IgD-negative memory B cell (primary cell): ENCODE data around the gene ABR. TPM values are rescaled to one million over a fixed set of nuclear protein-coding genes. Genes with fewer than 3 reads are reported as not detected.
"Not testable (repeated sequence)": the region's sequence is repeated elsewhere in the genome, so short reads cannot be mapped to it uniquely, and the experiment has no call there.

ENCODE experiments used
- H3K27ac Mint-ChIP-seq, 3 donors: one replicate each; pipeline ENCODE4 v1.8.0; 2020 to 2022; ENCODE audit warnings: mild to moderate bottlenecking in 3 of 3, mixed read lengths in 3 of 3, moderate library complexity in 1 of 3
- H3K27me3 Mint-ChIP-seq: one replicate; pipeline ENCODE4 v1.8.0; 2021; ENCODE audit warnings: mixed read lengths
- H3K36me3 Mint-ChIP-seq: one replicate; pipeline ENCODE4 v1.8.0; 2020; ENCODE audit warnings: mild to moderate bottlenecking, mixed read lengths
- H3K4me1 Mint-ChIP-seq, 3 donors: one replicate each; pipeline ENCODE4 v1.8.0; 2020 to 2022; ENCODE audit warnings: mixed read lengths in 3 of 3, mild to moderate bottlenecking in 1 of 3
- H3K4me3 Mint-ChIP-seq, 4 donors: one replicate each; pipeline ENCODE4 v1.8.0; 2020 to 2022; ENCODE audit warnings: mild to moderate bottlenecking in 4 of 4, mixed read lengths in 4 of 4, moderate library complexity in 3 of 4
- H3K9me3 Mint-ChIP-seq, 3 donors: one replicate each; pipeline ENCODE4 v1.8.0; 2020 to 2021; ENCODE audit warnings: mixed read lengths in 3 of 3, mild to moderate bottlenecking in 1 of 3
- polyA plus RNA-seq: library from polyadenylated mRNA; unstranded; fragments of 300-500 nt; fragmentation: Illumina TruSeq; gene quantifications from one replicate; pipeline ENCODE4 v1.2.3, GENCODE V29; 2021

The ABR gene
- polyA plus RNA-seq, 1 donor from 2014 or later = 19.2 TPM

DNA sequence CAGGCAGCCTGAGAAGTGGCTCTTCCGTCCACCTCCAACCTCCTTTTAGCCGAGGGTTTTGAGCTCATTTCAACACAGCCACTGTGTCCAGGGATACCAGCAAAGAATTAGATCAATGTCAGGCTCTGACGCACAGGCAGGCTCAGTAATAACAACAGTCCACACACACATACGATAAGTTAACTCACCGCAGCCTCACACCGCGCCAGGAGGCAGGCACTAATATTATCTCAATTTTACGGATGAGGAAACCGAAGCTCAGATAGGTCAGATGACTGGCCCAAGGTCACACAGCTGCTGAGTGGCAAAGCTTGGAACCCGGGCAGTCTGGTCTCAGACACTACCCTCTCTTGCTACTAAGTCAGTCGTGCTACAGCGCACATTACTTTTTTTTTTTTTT lies 22.9 kb downstream of the ABR start:
- no peak overlapping the region for H3K27ac Mint-ChIP-seq
- no peaks in the 10 kb centered on the region for H3K9me3 Mint-ChIP-seq
- peak overlapping the region in 1 of 4 donors; percentile 14 for H3K4me3 Mint-ChIP-seq
- H3K27me3 Mint-ChIP-seq = no peaks in the 10 kb centered on the region
- peaks cover 6% of the 10 kb centered on the region for H3K36me3 Mint-ChIP-seq
- peaks cover 4 to 9% (median 4%) of the 10 kb centered on the region in 3 donors for H3K4me1 Mint-ChIP-seq

DNA sequence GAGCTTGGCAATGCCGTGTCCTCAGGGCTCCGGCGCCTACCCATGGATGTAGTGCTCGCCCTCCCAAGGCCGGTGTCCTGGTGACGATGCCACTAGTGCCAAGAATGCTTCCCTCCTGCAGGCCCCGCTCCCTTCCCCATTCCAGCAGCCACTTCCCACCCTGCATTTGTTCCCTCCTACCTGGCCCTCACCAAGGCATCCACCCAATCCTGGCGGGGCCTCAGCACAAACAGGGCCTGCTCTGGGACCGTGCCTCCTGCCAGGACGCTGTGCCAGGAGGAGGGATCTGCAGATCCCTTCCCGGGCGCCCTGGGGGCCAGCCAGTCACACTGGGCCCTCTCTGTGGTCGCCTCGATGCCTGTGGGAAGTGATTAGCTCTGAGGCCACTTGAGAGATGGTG lies 25.1 kb downstream of the ABR start:
- Mint-ChIP-seq H3K36me3 (peaks cover 8% of the 10 kb centered on the region), H3K9me3 (no peaks in the 10 kb centered on the region), H3K27me3 (no peaks in the 10 kb centered on the region), H3K4me3 (no peak overlapping the region), H3K4me1 (peaks cover 0 to 6% (median 4%) of the 10 kb centered on the region in 3 donors), H3K27ac (no peak overlapping the region)

DNA sequence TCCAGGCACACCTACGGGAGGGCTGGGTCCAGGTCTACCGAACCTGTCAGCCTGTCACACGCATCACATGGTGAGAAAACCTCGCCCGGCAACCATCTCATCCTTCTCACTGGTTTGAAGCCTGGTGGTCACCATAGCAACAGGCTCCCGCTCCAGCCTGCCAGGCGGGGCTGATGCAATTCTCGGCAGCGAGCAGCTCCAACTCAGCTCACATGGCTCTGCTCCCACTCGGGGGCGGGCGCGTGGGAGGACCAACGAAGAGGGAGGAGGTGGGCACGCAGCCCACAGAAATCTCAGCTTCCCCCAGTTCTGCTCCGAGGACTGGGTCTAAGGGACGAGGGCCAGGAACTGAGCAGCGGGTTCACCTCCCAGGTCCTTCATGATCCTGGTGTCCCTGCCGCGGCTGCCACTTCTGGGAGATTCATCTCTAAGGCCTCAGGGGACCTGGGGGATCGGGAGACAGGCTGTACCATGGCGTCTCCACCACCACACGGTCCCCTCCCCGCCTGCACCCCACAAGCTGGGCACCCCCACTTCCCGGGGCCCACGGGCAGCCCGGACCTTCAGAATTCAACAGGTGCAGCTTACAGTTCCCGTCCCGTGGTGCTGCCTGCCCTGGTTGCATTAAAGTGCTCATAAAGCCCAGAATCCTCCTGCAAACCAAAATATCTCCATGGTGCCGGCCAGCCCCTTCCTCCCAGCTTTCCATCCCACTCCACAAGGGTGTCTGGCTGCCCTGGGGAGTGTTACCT lies 25.8 kb downstream of the ABR start:
- no peak overlapping the region for H3K27ac Mint-ChIP-seq

DNA sequence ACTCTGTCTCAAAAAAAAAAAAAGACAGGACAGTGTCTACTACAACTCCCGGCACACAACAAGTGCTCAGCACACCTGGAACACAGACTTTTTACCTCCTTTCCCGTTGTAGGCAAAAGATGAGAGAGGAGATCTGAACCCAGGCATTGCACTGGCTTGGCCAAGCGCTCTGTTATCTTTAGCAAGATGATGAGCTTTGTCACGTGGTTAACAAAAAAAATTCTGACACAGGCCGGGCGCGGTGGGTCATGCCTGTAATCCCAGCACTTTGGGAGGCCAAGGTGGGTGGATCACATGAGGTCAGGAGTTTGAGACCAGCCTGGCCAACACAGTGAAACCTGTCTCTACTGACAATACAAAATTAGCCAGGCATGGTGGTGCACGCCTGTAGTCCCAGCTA lies 27.2 kb downstream of the ABR start:
- H3K27ac Mint-ChIP-seq, H3K9me3 Mint-ChIP-seq, H3K4me1 Mint-ChIP-seq, H3K36me3 Mint-ChIP-seq, H3K4me3 Mint-ChIP-seq, H3K27me3 Mint-ChIP-seq: not testable (repeated sequence)

More for the DNA sequence above, 25.8 kb downstream of the ABR start:
- peak overlapping the region in 1 of 4 donors; percentile 52 for H3K4me3 Mint-ChIP-seq
- peaks cover 8% of the 10 kb centered on the region for H3K36me3 Mint-ChIP-seq
- no peaks in the 10 kb centered on the region for H3K9me3 Mint-ChIP-seq
- H3K27me3 Mint-ChIP-seq = no peaks in the 10 kb centered on the region
- peaks cover 0 to 6% (median 4%) of the 10 kb centered on the region in 3 donors for H3K4me1 Mint-ChIP-seq

DNA sequence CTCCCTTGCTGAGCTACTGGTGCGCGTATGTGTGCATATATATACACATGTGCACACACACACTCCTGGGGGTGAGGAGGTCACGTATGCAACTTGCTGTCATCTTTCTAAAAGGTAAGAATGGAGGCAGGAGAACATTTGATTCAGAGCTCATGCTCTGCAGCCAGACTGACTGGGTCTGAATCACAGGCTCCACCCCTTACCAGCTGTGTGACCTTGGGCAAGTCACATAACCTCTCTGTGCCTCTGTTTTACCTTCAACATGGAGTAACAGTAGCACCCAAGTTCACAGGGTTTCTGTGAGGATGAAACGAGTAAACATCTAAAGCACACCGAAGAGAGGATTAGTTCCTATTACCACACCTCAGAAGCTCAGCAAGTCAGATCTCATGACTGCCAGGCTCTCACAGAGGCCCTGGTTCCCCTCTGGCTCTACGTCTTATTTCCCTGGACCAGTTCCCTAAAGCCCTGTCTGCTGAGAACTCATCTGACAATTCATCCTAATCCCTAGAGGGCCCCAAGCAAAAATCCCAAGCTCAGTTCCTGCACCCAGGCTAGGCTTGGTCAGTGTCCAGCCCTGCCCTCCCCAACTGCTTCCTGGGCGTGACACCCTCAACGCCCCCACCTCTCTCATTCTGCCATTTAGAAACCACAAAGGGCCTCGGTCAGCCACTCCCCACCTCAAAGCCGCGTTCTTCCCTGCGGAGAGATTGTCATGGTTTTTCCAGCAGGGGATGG lies 28.7 kb downstream of the ABR start:
- H3K36me3 Mint-ChIP-seq = peaks cover 6% of the 10 kb centered on the region
- H3K27me3 Mint-ChIP-seq = no peaks in the 10 kb centered on the region
- peak overlapping the region in 1 of 3 donors; percentile 86 for H3K27ac Mint-ChIP-seq
- peak overlapping the region in 1 of 4 donors; percentile 63 for H3K4me3 Mint-ChIP-seq
- H3K4me1 Mint-ChIP-seq = peaks cover 2 to 8% (median 4%) of the 10 kb centered on the region in 3 donors
- H3K9me3 Mint-ChIP-seq = no peaks in the 10 kb centered on the region

DNA sequence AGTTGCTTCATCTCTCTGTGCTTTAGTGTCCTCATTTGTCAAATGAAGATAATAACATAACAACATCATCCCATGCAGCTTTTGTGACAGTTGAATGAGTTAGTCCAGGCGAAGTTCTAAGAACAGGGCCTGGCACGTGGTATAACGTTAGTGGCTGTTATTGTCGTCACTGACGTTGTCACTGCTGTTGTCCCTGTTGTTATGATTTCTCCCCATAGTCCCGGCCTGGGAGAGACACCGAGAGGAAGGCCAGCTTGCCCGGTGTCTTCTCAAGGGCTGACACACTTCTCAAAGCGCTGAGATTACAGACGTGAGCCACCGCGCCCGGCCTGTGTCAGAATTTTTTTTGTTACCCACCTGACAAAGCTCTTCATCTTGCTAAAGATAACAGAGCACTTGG lies 29.9 kb downstream of the ABR start:
- Mint-ChIP-seq H3K36me3 (peaks cover 4% of the 10 kb centered on the region), H3K27me3 (no peaks in the 10 kb centered on the region), H3K4me1 (peaks cover 0 to 6% (median 2%) of the 10 kb centered on the region in 3 donors), H3K4me3 (no peak overlapping the region), H3K27ac (no peak overlapping the region), H3K9me3 (no peaks in the 10 kb centered on the region)

DNA sequence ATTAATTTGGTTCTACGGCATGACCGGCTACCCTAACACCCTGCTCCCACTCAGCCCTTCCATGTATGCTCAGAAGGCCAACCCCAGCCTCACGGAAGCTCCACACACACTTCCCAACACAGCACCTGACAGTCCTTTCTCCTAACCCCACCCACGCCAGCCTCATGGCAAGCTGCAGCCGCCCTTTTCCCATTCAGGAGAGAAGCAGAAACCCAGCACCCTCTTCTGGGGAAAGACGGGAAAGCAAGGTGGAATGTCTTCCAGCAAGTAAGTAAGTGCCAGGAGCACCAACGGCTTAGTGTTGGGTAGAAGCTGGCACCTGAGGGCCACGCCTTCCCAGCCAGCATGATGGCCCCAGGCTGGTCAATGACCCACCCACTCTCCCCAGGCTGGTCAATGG lies 32.1 kb downstream of the ABR start:
- peaks cover 0 to 6% (median 2%) of the 10 kb centered on the region in 3 donors for H3K4me1 Mint-ChIP-seq
- no peaks in the 10 kb centered on the region for H3K27me3 Mint-ChIP-seq
- H3K4me3 Mint-ChIP-seq = no peak overlapping the region
- peak overlapping the region in 1 of 3 donors; percentile 43 for H3K27ac Mint-ChIP-seq
- H3K36me3 Mint-ChIP-seq = peaks cover 4% of the 10 kb centered on the region
- H3K9me3 Mint-ChIP-seq = no peaks in the 10 kb centered on the region

DNA sequence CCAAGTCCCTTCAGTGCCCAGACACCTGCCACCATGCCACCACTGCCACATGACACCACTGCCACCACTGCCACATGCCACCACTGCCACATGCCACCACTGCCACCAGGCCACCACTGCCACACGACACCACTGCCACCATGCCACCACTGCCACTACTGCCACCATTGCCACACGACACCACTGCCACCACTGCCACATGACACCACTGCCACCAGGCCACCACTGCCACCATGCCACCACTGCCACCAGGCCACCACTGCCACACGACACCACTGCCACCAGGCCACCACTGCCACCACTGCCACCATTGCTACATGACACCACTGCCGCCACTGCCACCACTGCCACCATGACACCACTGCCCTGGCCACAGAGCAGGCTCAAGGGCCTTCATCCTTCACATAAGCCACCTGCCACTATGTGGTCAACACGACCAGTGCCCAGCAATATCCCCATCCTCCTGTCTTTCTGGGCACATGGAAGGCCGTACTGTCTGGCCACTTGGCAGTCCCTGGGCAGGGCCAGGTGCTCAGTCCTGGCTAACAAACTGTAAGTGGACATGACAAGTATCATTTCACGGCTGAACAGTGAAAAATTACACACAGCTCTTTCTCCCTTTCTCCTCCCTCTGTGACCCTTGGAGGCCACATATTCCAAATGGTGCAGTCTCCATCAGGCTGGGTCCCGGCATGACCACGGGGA lies 33.1 kb downstream of the ABR start:
- Mint-ChIP-seq H3K36me3 (peaks cover 3% of the 10 kb centered on the region), H3K27ac (no peak overlapping the region), H3K4me1 (peaks cover 0 to 6% (median 2%) of the 10 kb centered on the region in 3 donors), H3K9me3 (no peaks in the 10 kb centered on the region), H3K27me3 (no peaks in the 10 kb centered on the region), H3K4me3 (peak overlapping the region in 1 of 4 donors; percentile 12)

DNA sequence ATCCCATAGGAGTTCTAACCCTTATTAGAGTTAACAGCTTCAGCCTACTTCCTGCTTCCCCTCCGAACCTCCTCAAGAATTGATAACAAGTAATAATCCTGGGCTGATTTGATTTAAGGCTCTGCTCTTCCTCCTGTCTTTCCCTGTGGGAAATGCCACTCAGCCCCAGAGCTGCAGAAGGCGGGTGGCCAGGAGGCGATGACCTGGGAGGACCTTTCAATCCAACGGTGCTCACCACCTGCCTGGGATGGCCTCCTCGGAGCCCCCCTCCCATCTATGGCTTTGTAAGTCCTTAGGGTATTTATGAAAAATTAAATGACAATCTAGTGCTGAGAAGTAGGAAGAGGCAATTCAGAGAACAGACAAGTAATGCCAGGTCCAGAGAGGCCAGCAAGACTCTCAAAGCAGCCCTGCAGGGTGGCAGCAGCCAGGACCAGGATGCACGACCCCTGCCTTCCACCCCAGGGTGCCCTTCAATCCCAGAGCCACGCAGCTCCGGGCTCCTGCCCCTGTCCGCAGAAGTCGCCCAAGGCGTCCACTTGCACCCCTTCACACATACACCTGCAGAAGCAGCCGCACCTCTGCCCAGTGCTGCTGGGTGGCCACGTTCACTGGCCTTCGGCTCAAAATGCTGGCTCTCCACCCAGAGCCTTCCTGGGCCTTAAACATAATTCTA lies 34.3 kb downstream of the ABR start:
- Mint-ChIP-seq H3K4me3 (no peak overlapping the region), H3K27me3 (no peaks in the 10 kb centered on the region), H3K9me3 (no peaks in the 10 kb centered on the region), H3K36me3 (no peaks in the 10 kb centered on the region), H3K27ac (peak overlapping the region in 1 of 3 donors; percentile 68), H3K4me1 (peaks cover 0 to 6% (median 2%) of the 10 kb centered on the region in 3 donors)

DNA sequence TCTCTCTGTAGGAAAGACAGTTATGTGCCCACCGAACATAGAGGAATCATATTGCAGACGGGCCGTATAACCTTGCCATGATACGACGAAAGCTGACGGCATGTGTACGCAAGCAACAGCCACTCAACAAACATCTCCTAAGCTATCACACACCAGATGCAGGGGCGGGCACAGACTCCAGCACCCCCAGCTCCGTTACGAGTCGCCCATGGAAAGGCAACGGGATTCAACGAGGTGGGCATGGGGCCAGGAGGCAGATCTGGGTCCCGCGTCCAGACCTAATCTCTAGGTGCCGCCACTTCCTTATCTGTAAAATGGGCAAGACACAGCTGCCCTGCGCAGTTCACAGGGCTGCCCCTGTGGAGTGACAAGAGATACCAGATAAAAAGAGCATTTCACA lies 35.6 kb downstream of the ABR start:
- no peaks in the 10 kb centered on the region for H3K27me3 Mint-ChIP-seq
- no peak overlapping the region for H3K27ac Mint-ChIP-seq
- no peaks in the 10 kb centered on the region for H3K36me3 Mint-ChIP-seq
- H3K4me1 Mint-ChIP-seq = peaks cover 0 to 9% (median 2%) of the 10 kb centered on the region in 3 donors
- no peaks in the 10 kb centered on the region for H3K9me3 Mint-ChIP-seq
- no peak overlapping the region for H3K4me3 Mint-ChIP-seq

DNA sequence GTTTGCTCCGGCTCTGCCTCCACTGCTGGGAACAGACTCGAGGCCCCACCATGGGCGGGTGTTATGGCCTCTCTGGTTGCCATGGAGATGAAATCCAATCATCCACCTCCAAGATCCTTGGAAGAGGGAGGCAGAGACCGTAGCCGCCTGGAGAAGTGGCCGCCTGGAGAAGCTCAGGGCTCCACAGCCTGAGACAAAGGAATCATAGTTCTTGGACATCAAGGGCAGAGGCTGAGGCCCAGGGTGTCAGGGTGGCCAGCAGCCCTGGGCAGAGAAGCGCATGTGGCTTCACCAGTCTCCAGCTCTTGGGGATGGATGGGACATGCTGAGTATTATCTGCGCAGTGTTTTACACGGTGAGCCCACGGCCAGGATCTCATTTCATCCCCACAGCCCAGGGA lies 36.2 kb downstream of the ABR start:
- no peaks in the 10 kb centered on the region for H3K27me3 Mint-ChIP-seq
- no peaks in the 10 kb centered on the region for H3K9me3 Mint-ChIP-seq
- no peak overlapping the region for H3K4me3 Mint-ChIP-seq
- no peak overlapping the region for H3K27ac Mint-ChIP-seq
- H3K4me1 Mint-ChIP-seq = peaks cover 0 to 9% (median 2%) of the 10 kb centered on the region in 3 donors
- H3K36me3 Mint-ChIP-seq = no peaks in the 10 kb centered on the region

DNA sequence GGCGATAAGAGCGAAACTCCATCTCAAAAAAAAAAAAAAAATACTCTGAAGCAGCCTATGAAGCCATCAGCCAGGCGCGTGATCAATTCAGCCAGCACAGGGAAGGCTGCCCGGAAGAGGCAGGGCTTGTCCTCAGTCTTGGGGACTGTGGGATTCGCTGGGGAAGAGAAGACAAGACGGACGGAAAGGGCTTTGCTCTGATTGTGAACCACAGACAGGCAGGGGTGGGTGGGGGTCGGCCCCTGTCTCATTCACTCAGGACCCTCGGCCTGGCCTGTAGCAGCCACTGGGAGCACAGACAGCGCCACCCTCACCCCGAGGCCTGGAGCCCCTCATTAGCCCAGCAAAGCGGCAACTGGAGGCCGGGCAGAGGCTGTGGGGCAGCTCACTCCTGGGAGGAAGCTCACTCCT lies 37.2 kb downstream of the ABR start:
- Mint-ChIP-seq H3K36me3 (no peaks in the 10 kb centered on the region), H3K27me3 (no peaks in the 10 kb centered on the region), H3K4me1 (peaks cover 0 to 6% (median 2%) of the 10 kb centered on the region in 3 donors), H3K4me3 (no peak overlapping the region), H3K9me3 (no peaks in the 10 kb centered on the region), H3K27ac (no peak overlapping the region)

DNA sequence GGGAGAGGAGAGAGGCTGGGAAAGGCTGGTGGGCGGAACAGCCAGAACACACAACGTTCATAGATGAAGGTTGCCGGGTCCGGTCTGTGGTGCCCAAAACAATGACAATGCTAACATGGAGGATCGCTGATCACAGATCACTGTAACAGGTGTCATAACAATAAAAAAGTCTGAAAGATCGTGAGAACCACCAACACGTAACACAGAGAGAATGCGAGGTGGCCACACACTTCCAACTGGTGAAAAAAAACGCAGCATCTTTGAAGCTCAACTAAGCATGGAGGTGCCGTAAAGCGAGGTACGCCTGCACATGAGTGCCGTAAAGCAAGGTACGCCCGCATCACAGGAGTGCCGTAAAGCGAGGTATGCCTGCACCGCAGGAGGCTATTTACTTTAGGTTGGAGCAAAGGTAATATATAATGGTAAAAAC lies 42.3 kb downstream of the ABR start:
- no peak overlapping the region for H3K27ac Mint-ChIP-seq
- H3K9me3 Mint-ChIP-seq = no peaks in the 10 kb centered on the region
- H3K27me3 Mint-ChIP-seq = no peaks in the 10 kb centered on the region
- no peaks in the 10 kb centered on the region for H3K36me3 Mint-ChIP-seq
- H3K4me3 Mint-ChIP-seq = peak overlapping the region in 2 of 4 donors; percentile 13 to 75
- peaks cover 0 to 5% (median 4%) of the 10 kb centered on the region in 3 donors for H3K4me1 Mint-ChIP-seq

DNA sequence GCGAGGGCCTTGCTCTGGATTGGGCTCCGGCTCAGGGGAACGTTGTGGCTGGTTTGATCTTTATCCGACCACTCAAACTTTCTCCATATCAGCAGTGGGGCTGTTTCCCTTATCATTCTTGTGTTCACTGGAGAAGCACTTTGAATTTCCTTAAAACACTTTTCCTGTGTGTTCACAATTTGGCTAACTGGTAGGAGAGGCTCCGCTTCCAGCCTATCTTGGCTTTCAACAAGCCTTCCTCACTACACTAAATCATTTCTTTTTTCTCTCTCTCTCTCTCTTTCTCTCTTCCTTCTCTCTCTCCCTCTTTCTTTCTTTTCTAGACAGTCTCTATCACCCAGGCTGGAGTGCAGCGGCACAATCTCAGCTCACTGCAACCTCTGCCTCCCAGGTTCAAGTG lies 43.0 kb downstream of the ABR start:
- no peaks in the 10 kb centered on the region for H3K27me3 Mint-ChIP-seq
- no peaks in the 10 kb centered on the region for H3K9me3 Mint-ChIP-seq

More for the DNA sequence above, 43.0 kb downstream of the ABR start:
- peaks cover 1% of the 10 kb centered on the region for H3K36me3 Mint-ChIP-seq
- no peak overlapping the region for H3K4me3 Mint-ChIP-seq
- peaks cover 2 to 5% (median 4%) of the 10 kb centered on the region in 3 donors for H3K4me1 Mint-ChIP-seq
- no peak overlapping the region for H3K27ac Mint-ChIP-seq
